Neural progenitor cell (in vitro differentiated cells): ENCODE results near the gene PTGDS. TPM values are rescaled to one million over a fixed set of nuclear protein-coding genes. Genes with fewer than 3 reads are reported as not detected.

Experiments used
- DNase-seq: peaks from one replicate; pipeline ENCODE4 v3.0.0-alpha.2; 2016; ENCODE audit warnings: low spot score
- H2AFZ ChIP-seq: fragments of 200-600 bp; sonication (generic); replicated peaks from 2 replicates; pipeline ENCODE4 v1.6.1; 2016; ENCODE audit warnings: antibody characterized with exemption
- H3F3A ChIP-seq: fragments of 200-600 bp; sonication (generic); 2 replicates; pipeline ENCODE4 v1.6.1; 2016; ENCODE audit warnings: antibody characterized with exemption, low read depth
- H3K27ac ChIP-seq: fragments of 200-600 bp; sonication (generic); 2 replicates; pipeline ENCODE4 v1.5.1; 2016; ENCODE audit warnings: mild to moderate bottlenecking
- H3K27me3 ChIP-seq: fragments of 200-600 bp; sonication (generic); 2 replicates; pipeline ENCODE4 v1.6.1; 2016; ENCODE audit warnings: mild to moderate bottlenecking, moderate library complexity
- H3K36me3 ChIP-seq: fragments of 200-600 bp; sonication (generic); 2 replicates; pipeline ENCODE4 v1.5.1; 2016
- H3K4me1 ChIP-seq: fragments of 200-600 bp; sonication (generic); 2 replicates; pipeline ENCODE4 v1.6.1; 2016; ENCODE audit warnings: mixed run types
- H3K4me2 ChIP-seq: fragments of 200-600 bp; sonication (generic); 2 replicates; pipeline ENCODE4 v1.6.1; 2016
- H3K4me3 ChIP-seq: fragments of 200-600 bp; sonication (generic); 2 replicates; pipeline ENCODE4 v1.5.1; 2016
- H3K79me2 ChIP-seq: fragments of 200-600 bp; sonication (generic); 2 replicates; pipeline ENCODE4 v1.6.1; 2016; ENCODE audit warnings: low read depth
- H3K9ac ChIP-seq: fragments of 200-600 bp; sonication (generic); 2 replicates; pipeline ENCODE4 v1.6.1; 2016
- H3K9me3 ChIP-seq: fragments of 200-600 bp; sonication (generic); 2 replicates; pipeline ENCODE4 v1.5.1; 2016; ENCODE audit warnings: low read depth
- H4K20me1 ChIP-seq: fragments of 200-600 bp; sonication (generic); 2 replicates; pipeline ENCODE4 v1.6.1; 2016; ENCODE audit warnings: low read depth
- H3K27ac Mint-ChIP-seq: 3 replicates; pipeline ENCODE4 v1.8.0; 2021; ENCODE audit warnings: mixed read lengths
- H3K27me3 Mint-ChIP-seq: 2 replicates; pipeline ENCODE4 v1.8.0; 2022; ENCODE audit warnings: low read depth, mild to moderate bottlenecking, inconsistent platforms, moderate library complexity, mixed read lengths; ENCODE audit not compliant: insufficient read depth
- H3K36me3 Mint-ChIP-seq: 3 replicates; pipeline ENCODE4 v1.8.0; 2021; ENCODE audit warnings: mixed read lengths
- H3K4me1 Mint-ChIP-seq: 3 replicates; pipeline ENCODE4 v1.8.0; 2021; ENCODE audit warnings: mixed read lengths
- H3K4me3 Mint-ChIP-seq: 3 replicates; pipeline ENCODE4 v1.8.0; 2021; ENCODE audit warnings: mild to moderate bottlenecking, moderate library complexity, mixed read lengths
- H3K9me3 Mint-ChIP-seq: 3 replicates; pipeline ENCODE4 v1.8.0; 2020; ENCODE audit warnings: mixed read lengths
- EZH2 ChIP-seq: fragments of 200-600 bp; sonication (generic); IDR thresholded peaks from 2 replicates; pipeline ENCODE4 v1.6.1; 2017; ENCODE audit warnings: antibody characterized with exemption, mild to moderate bottlenecking, moderate library complexity
- EZH2phosphoT487 ChIP-seq: fragments of 200-600 bp; sonication (generic); IDR thresholded peaks from 2 replicates; pipeline ENCODE4 v1.6.1; 2017; ENCODE audit warnings: antibody characterized with exemption
- total RNA-seq: library from RNA; depleted of rRNA; stranded (reverse); fragments of >200 nt; gene quantifications from 2 replicates; pipeline ENCODE4 v1.2.3, GENCODE V29; 2015; ENCODE audit warnings: low replicate concordance
- TF ChIP-seq, protein P1 (sequence below): fragments of 200-600 bp; sonication (generic); IDR thresholded peaks from 2 replicates; pipeline ENCODE4 v1.5.1; 2017; ENCODE audit warnings: antibody characterized with exemption, mild to moderate bottlenecking

The PTGDS gene
- total RNA-seq, 1 donor from 2014 or later: not detected

DNA sequence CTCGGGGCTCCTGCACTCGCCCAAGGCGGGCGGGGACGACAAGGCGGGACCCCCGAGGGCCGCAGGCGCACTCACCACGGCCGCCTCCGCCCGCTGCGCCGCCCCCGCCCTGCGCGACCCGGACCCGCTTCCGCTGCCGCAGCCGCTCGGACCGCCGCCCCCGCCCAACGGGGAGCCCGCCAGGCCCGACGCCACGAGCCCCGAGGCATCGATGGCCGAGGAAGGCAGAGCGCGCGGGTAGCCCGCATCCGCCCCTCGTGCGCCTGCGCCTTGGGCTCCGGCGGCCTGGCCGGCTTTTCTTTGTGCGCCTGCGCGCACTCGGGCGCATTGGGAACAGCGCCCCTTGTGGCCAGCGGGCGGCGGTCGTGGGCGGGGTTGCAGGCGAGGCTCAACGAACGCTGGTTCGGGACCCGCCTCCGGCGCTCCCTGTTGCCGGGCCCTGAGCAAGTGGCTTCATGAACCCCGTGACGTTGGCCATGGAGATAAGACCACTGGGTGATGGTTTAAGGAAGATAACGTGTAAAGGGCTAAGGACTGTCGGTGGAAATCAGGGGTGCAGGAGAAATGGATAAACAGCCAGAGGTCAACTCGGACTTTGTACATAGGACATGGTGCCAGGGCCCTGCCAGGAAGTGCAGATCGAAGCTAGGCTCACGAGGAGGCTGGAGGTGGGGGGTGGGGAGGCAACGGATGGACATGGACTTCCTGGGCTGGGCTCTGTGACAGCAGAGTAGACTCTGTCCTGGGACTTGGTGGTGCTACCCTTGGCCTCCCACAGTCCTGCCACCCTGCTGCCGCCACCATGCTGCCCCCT is 32.6 kb upstream of the PTGDS start, which contains the start of the genes C8G and FBXW5:
Gene C8G, plus strand, starts transcription at position 725 of the 814 bp plus-strand sequence. Its CDS starts 78 bp downstream, at position 803.
Gene FBXW5, minus strand, starts transcription at position 220 of the 814 bp plus-strand sequence. CDS start 655 bp downstream, outside the sequence.
- peak within 1 kb of the TSS; percentile 57 for H2AFZ ChIP-seq

DNA sequence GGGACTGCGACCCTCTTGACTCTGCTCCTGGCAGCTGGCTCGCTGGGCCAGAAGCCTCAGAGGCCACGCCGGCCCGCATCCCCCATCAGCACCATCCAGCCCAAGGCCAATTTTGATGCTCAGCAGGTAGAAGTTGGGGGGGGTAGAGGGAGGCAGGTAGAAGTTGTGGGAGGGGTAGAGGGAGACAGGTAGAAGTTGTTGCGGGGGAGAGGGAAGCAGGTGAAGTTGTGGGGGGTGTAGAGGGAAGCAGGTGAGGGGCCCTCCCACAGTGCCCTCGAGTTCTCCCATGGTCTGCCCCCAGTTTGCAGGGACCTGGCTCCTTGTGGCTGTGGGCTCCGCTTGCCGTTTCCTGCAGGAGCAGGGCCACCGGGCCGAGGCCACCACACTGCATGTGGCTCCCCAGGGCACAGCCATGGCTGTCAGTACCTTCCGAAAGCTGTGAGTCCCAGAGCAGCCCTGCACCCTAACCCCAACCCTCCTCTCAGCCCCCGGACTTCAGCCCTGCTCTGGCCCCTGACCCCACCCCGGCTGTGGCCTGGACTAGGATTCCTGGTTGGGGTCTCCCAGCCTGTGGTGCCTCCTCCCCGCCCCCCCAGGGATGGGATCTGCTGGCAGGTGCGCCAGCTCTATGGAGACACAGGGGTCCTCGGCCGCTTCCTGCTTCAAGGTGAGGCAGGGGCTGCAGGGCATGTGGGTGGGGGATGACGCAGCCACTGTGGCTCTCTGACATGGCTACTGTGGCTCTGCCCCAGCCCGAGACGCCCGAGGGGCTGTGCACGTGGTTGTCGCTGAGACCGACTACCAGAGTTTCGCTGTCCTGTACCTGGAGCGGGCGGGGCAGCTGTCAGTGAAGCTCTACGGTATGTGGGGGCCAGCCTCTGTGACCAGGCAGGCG is 31.7 kb upstream of the PTGDS start:
- TF ChIP-seq, protein P1, sequence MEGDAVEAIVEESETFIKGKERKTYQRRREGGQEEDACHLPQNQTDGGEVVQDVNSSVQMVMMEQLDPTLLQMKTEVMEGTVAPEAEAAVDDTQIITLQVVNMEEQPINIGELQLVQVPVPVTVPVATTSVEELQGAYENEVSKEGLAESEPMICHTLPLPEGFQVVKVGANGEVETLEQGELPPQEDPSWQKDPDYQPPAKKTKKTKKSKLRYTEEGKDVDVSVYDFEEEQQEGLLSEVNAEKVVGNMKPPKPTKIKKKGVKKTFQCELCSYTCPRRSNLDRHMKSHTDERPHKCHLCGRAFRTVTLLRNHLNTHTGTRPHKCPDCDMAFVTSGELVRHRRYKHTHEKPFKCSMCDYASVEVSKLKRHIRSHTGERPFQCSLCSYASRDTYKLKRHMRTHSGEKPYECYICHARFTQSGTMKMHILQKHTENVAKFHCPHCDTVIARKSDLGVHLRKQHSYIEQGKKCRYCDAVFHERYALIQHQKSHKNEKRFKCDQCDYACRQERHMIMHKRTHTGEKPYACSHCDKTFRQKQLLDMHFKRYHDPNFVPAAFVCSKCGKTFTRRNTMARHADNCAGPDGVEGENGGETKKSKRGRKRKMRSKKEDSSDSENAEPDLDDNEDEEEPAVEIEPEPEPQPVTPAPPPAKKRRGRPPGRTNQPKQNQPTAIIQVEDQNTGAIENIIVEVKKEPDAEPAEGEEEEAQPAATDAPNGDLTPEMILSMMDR: no peak
- no peak for TF ChIP-seq EZH2phosphoT487
- no peak for TF ChIP-seq EZH2
- H3K4me3 Mint-ChIP-seq: no peak overlapping the region
- H3K36me3 ChIP-seq: no peaks in the 10 kb centered on the region

More for the DNA sequence above, 32.6 kb upstream of the PTGDS start, which contains the start of the genes C8G and FBXW5:
- peak within 1 kb of the TSS; percentile 85 for H3K9ac ChIP-seq
- no peaks in the 10 kb centered on the region for H3K36me3 Mint-ChIP-seq
- peak within 1 kb of the TSS; percentile 63 for H3K27ac ChIP-seq
- peak; percentile 99 for DNase-seq
- no peaks in the 10 kb centered on the region for H3K36me3 ChIP-seq
- peak within 1 kb of the TSS; percentile 100 for H3K4me2 ChIP-seq
- H3K79me2 ChIP-seq: peaks cover 10% of the 10 kb centered on the region
- no peaks in the 10 kb centered on the region for H3K9me3 Mint-ChIP-seq
- H3K27me3 Mint-ChIP-seq: peaks cover 6% of the 10 kb centered on the region
- peak within 1 kb of the TSS; percentile 99 for H3K4me3 ChIP-seq
- peak within 1 kb of the TSS; percentile 85 for H3K4me3 Mint-ChIP-seq
- H3K27ac Mint-ChIP-seq: peak within 1 kb of the TSS; percentile 79
- H3K27me3 ChIP-seq: no peaks in the 10 kb centered on the region
- peaks cover 5% of the 10 kb centered on the region for H3K4me1 ChIP-seq
- peaks cover 12% of the 10 kb centered on the region for H3F3A ChIP-seq
- H3K9me3 ChIP-seq: no peaks in the 10 kb centered on the region
- H3K4me1 Mint-ChIP-seq: peaks cover 4% of the 10 kb centered on the region
- TF ChIP-seq, protein P1: peak; percentile 95
- no peak for TF ChIP-seq EZH2
- H4K20me1 ChIP-seq: peaks cover 25% of the 10 kb centered on the region

DNA sequence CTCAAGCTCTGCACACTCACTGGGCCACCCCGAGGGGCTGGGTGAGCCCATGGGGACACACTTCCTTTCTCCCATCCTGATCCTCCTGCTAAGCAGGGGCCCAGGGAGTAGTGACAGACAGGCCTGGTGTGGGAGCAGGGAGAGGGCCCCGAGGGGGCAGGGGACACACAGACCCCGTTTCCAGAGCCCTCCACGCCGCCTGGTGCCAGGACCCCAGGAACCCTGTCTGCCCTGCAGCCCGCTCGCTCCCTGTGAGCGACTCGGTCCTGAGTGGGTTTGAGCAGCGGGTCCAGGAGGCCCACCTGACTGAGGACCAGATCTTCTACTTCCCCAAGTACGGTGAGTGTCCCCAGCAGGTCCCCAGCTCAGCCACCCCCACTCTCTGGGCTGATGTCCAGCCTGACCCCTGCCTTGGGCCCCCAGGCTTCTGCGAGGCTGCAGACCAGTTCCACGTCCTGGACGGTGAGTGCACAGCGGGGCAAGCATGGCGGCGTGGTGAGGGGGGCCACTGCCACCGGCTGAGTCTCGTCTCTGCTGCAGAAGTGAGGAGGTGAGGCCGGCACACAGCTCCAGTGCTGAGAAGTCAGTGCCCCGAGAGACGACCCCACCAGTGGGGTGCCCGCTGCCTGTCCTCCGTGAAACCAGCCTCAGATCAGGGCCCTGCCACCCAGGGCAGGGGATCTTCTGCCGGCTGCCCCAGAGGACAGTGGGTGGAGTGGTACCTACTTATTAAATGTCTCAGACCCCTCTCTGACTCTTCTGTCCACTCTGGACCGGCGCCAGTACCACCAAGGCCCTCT is 30.9 kb upstream of the PTGDS start:
- TF ChIP-seq, protein P1: no peak
- TF ChIP-seq EZH2phosphoT487 (no peak), EZH2 (no peak)
- no peaks in the 10 kb centered on the region for H3K27me3 ChIP-seq
- peaks cover 17% of the 10 kb centered on the region for H3K4me1 ChIP-seq
- H3F3A ChIP-seq: peaks cover 18% of the 10 kb centered on the region
- H4K20me1 ChIP-seq: peaks cover 18% of the 10 kb centered on the region
- peaks cover 6% of the 10 kb centered on the region for H3K4me1 Mint-ChIP-seq
- peaks cover 5% of the 10 kb centered on the region for H3K27me3 Mint-ChIP-seq
- H3K79me2 ChIP-seq: peaks cover 10% of the 10 kb centered on the region
- no peaks in the 10 kb centered on the region for H3K36me3 Mint-ChIP-seq
- no peak overlapping the region for H2AFZ ChIP-seq
- H3K9me3 Mint-ChIP-seq: no peaks in the 10 kb centered on the region
- no peak overlapping the region for H3K4me2 ChIP-seq
- H3K4me3 ChIP-seq: no peak overlapping the region
- no peaks in the 10 kb centered on the region for H3K9me3 ChIP-seq
- H3K9ac ChIP-seq: no peak overlapping the region
- H3K4me3 Mint-ChIP-seq: no peak overlapping the region
- no peaks in the 10 kb centered on the region for H3K36me3 ChIP-seq
- no peak overlapping the region for H3K27ac ChIP-seq
- H3K27ac Mint-ChIP-seq: no peak overlapping the region
- DNase-seq: no peak

More for the DNA sequence above, 31.7 kb upstream of the PTGDS start:
- Mint-ChIP-seq H3K4me1 (peaks cover 6% of the 10 kb centered on the region), H3K27ac (no peak overlapping the region), H3K9me3 (no peaks in the 10 kb centered on the region), H3K36me3 (no peaks in the 10 kb centered on the region), H3K27me3 (peaks cover 6% of the 10 kb centered on the region)
- Histone ChIP-seq H2AFZ (no peak overlapping the region), H3K27ac (no peak overlapping the region), H3K9me3 (no peaks in the 10 kb centered on the region), H3K27me3 (no peaks in the 10 kb centered on the region), H3K4me1 (peaks cover 9% of the 10 kb centered on the region), H3F3A (peaks cover 16% of the 10 kb centered on the region), H3K4me3 (no peak overlapping the region), H3K9ac (no peak overlapping the region), H4K20me1 (peaks cover 21% of the 10 kb centered on the region), H3K79me2 (peaks cover 10% of the 10 kb centered on the region), H3K4me2 (no peak overlapping the region)
- DNase-seq: no peak
